GM18867 (cell line): ENCODE results near the gene SIL1.
"Not testable (repeated sequence)": the region's sequence is repeated elsewhere in the genome, so short reads cannot be mapped to it uniquely, and the experiment has no call there.

Experiments used
- ATAC-seq: cut with Tn5 transposase; IDR thresholded peaks from one replicate; pipeline ENCODE4 v1.9.1; 2021; ENCODE audit warnings: mild to moderate bottlenecking, moderate library complexity; ENCODE audit not compliant: unreplicated experiment

The SIL1 gene

GRCh38 chr5:139113892-139114291 is 84.3 kb downstream of the SIL1 start:
- no peak for ATAC-seq

- not testable (repeated sequence) for ATAC-seq
Observed at GRCh38 chr5:139112362-139112761, 85.8 kb downstream of the SIL1 start.

DNA sequence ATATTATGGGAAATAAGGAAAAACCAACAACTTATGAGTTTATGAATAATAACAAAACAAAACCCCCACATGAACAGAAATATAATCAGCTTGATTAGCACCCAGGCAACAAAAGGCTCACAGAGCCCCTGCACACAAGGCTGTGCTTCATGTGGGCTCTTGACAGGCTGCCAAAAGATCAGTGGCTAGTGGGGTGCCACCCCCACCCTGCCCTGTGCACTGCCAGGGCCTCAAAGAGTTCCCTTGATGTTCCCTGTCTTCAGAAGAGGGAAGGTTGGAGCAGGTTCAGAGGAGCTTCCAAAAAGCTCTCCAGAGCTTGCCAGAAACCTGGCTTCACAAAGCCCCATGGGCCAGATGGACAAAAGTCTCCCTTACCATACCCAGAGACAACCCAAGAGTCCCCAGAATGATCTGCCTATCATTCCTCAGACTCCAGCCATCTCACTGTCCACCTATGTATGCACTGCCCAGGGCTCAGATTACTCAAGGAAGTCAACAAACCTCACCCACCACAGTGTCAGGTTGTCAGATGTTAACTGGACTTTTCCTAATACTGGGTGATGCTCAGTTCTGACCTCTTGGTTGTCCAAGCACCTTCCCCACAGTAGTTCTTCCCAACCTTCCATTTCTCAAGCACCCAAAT is 87.5 kb downstream of the SIL1 start:
- no peak for ATAC-seq

GRCh38 chr5:139108063-139108824 is 89.9 kb downstream of the SIL1 start:
- no peak for ATAC-seq

DNA sequence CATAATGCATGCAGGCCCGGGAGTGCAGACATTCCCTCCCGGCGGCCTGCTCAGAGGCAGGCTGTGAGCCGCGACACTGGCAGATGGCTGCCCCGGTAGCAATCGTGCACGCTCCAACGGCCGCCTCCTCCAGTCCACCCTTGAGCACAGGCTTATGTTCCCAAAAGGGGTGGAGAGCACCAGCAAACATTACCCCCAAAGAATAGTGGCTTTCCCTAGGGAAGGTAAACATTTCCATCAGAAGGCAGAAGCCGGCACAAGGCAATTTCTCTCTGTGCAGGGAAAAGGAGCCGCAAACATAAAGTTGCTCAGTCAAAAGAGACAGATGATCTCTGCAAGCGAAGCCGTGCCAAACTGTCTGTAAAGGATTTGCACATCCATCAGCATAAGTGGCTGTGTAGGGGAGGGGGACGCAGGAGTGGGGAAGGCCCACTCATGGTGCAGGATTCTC is 92.5 kb downstream of the SIL1 start:
- ATAC-seq, result no peak

DNA sequence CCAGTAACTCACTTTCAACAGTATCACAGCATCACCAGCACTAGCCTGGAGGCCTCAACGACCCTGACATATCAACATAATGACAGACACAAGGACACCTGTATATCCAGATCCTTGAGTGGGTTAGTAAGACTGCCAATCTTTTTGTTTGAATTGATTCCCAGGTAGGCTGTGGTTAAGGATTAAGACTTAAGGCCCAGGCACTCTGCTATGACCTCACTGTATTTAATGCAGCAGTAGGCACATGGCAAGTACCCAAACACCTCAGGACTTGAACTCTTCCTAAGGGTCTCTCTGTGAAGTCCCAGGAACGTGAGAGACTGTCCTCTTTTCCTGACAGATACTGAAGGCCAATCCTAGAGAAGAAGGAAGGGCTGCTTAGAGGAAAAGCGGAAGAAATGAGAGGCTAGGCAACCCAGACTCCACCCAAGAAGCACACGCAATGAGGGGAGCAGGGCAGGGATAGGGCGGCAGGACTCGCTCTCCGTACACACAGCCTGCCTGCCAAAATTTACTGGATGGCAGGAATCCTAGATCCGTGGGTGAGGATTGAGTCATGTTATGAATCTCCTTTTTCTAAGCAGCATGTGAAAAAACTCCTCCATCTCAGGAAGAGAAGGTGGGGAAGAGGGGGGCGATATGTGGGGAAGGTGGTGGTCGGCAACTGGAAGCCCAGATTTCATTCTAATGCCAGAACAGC is 93.4 kb downstream of the SIL1 start:
- no peak for ATAC-seq

DNA sequence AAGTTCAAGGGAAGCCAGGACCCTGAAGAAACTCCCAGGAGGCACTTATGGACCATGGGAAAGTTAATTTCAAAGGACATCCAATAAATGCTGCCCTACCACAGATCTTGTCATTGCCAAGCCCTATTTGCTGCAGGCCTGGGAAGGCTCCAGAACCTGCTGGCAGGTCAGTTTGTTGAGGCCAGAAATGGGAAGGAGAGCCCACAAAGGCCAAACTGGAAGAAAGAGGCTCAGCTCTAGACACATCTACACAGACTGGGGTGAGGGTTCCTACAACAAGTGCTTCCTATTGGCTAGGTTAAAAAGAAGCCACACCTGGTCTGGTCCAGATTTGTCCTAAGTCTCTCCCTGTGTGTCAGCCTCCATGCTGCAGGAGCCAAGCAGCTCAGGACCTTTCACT is 94.4 kb downstream of the SIL1 start:
- no peak for ATAC-seq

- ATAC-seq, result no peak
Observed at GRCh38 chr5:139100825-139101224, 97.3 kb downstream of the SIL1 start.

- ATAC-seq, result peak; percentile 94
Observed at GRCh38 chr5:139094154-139095131, 103.7 kb downstream of the SIL1 start.

- ATAC-seq, result no peak
Observed at GRCh38 chr5:139092741-139093343, 105.3 kb downstream of the SIL1 start.

DNA sequence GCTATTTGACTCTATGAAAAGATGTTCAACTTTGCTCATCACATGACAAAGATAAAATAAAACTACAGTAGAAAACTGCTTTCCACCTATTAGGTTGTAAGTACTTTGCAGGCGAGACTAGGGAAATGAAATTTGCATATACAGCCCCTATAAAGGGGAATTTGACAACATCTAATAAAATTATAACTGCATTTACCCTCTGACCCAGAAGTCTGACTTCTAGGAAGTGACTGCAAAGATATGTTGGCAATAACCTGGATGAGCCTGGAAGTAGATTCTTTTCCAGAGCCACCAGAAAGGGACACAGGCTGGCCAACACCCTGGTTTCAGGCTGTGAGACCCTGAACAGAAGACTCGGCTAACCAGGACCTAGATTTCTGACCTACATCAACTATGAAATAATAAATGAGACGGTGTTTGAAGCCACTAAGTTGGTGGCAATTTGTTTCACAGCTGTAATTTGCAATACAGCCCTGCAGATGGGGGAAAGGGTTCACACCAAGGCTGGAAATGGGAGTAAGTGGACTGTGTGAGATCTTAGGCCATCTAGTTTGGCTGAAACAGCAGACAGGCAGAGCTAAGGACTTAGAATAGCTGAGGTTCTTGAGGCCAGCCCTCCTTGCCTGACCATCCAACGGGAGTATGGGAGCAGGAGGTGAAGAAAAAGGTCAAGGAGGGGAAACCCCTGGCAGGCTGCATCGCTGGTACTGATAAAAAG is 106.6 kb downstream of the SIL1 start:
- no peak for ATAC-seq

GRCh38 chr5:139090581-139090980 is 107.6 kb downstream of the SIL1 start:
- ATAC-seq, result no peak

GRCh38 chr5:139088024-139088423 is 110.1 kb downstream of the SIL1 start:
- no peak for ATAC-seq

- ATAC-seq, result no peak
Observed at GRCh38 chr5:139082813-139083498, 115.2 kb downstream of the SIL1 start.

GRCh38 chr5:139079991-139080610 is 118.1 kb downstream of the SIL1 start:
- no peak for ATAC-seq

- ATAC-seq, result no peak
Observed at GRCh38 chr5:139079225-139079990, 118.8 kb downstream of the SIL1 start.

- no peak for ATAC-seq
Observed at GRCh38 chr5:139078345-139078744, 119.8 kb downstream of the SIL1 start.

DNA sequence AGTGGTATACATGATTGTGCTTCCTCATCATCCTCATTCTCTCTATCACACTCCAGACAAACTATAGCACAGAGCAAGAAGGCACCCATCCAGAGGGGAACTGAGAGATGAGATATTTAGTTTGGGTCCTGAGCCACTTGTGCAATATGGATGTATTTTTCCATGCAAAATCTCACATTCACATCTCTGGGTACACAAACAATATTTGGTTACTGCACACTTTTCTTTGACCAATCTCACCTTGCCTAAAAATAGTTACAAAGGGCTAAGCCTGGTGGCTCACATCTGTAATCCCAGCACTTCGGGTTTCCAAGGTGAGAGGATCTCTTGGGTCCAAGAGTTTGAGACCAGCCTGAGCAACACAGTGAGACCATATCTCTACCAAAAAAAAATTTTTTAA is 120.3 kb downstream of the SIL1 start:
- ATAC-seq, result no peak
